PFSK-1 (cell line): ENCODE measurements around the gene FUS.

Source experiments
- SIN3A ChIP-seq: IDR thresholded peaks from 2 replicates; pipeline ENCODE4 v1.6.1; 2012; ENCODE audit warnings: mild to moderate bottlenecking, low read length, moderate library complexity, borderline replicate concordance; ENCODE audit not compliant: insufficient read depth
- TAF1 ChIP-seq: IDR thresholded peaks from 2 replicates; pipeline ENCODE4 v1.6.1; 2012; ENCODE audit warnings: low read length, control low read depth, borderline replicate concordance; ENCODE audit not compliant: insufficient read depth
- TF ChIP-seq, protein P1 (sequence below), 2 experiments: IDR thresholded peaks; 2 replicates each; pipeline versions ENCODE4 v1.6.1 to v1.8.0; 2011 to 2012; ENCODE audit warnings: low read depth in 2 of 2, low read length in 2 of 2, control low read depth in 1 of 2, inconsistent platforms in 1 of 2, mild to moderate bottlenecking in 1 of 2, moderate library complexity in 1 of 2; ENCODE audit not compliant: insufficient read depth in 1 of 2

DNA sequence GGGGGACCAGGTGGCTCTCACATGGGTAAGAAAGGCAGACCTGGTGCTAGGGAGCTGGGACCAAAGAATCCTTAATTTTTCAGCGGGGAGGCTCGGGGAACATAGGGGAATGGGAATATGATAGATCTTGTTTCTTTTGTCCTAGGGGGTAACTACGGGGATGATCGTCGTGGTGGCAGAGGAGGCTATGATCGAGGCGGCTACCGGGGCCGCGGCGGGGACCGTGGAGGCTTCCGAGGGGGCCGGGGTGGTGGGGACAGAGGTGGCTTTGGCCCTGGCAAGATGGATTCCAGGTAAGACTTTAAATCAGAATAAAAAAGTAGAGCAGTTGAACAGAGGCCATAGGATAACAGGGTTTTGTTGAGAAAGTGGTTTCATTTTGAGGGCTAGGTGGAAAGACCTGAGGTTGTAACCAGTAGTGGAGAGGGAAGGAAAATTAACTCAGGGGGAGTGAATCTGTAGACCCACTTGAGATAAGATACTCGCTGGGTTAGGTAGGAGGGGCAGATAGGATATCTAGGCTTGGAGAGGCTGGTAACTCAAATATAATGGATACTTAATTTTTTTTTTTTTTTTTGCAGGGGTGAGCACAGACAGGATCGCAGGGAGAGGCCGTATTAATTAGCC is 11.0 kb downstream of the FUS start:
- TF ChIP-seq TAF1 (no peak), SIN3A (no peak)
- TF ChIP-seq, protein P1, sequence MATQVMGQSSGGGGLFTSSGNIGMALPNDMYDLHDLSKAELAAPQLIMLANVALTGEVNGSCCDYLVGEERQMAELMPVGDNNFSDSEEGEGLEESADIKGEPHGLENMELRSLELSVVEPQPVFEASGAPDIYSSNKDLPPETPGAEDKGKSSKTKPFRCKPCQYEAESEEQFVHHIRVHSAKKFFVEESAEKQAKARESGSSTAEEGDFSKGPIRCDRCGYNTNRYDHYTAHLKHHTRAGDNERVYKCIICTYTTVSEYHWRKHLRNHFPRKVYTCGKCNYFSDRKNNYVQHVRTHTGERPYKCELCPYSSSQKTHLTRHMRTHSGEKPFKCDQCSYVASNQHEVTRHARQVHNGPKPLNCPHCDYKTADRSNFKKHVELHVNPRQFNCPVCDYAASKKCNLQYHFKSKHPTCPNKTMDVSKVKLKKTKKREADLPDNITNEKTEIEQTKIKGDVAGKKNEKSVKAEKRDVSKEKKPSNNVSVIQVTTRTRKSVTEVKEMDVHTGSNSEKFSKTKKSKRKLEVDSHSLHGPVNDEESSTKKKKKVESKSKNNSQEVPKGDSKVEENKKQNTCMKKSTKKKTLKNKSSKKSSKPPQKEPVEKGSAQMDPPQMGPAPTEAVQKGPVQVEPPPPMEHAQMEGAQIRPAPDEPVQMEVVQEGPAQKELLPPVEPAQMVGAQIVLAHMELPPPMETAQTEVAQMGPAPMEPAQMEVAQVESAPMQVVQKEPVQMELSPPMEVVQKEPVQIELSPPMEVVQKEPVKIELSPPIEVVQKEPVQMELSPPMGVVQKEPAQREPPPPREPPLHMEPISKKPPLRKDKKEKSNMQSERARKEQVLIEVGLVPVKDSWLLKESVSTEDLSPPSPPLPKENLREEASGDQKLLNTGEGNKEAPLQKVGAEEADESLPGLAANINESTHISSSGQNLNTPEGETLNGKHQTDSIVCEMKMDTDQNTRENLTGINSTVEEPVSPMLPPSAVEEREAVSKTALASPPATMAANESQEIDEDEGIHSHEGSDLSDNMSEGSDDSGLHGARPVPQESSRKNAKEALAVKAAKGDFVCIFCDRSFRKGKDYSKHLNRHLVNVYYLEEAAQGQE (IDR thresholded peaks at IDR 0.05; ENCODE audit: insufficient read depth in 1 of 2, low read depth in 2 of 2, low read length in 2 of 2), result no peak
